ENCODE data around the gene GOLGA1.

The GOLGA1 gene

GRCh38 chr9:124887832-124888231 is 53.1 kb downstream of the GOLGA1 start:
- Histone ChIP-seq H3K4me3 (no peak overlapping the region), H3K27ac (no peak overlapping the region)

- H3K27ac ChIP-seq: no peak overlapping the region
- no peak overlapping the region for H3K4me3 ChIP-seq
Measured at GRCh38 chr9:124886866-124887492, 53.9 kb downstream of the GOLGA1 start.

- H3K27ac ChIP-seq: no peak overlapping the region
- no peak overlapping the region for H3K4me3 ChIP-seq
Measured at GRCh38 chr9:124886461-124886860, 54.4 kb downstream of the GOLGA1 start.

GRCh38 chr9:124885551-124885950 is 55.3 kb downstream of the GOLGA1 start:
- Histone ChIP-seq H3K27ac (no peak overlapping the region), H3K4me3 (no peak overlapping the region)

- Histone ChIP-seq H3K4me3 (no peak overlapping the region), H3K27ac (no peak overlapping the region)
Measured at GRCh38 chr9:124884376-124884775, 56.5 kb downstream of the GOLGA1 start.

GRCh38 chr9:124882231-124882630 is 58.7 kb downstream of the GOLGA1 start:
- no peak overlapping the region for H3K27ac ChIP-seq
- H3K4me3 ChIP-seq: no peak overlapping the region

GRCh38 chr9:124881138-124881743 is 59.6 kb downstream of the GOLGA1 start:
- no peak overlapping the region for H3K27ac ChIP-seq
- no peak overlapping the region for H3K4me3 ChIP-seq

GRCh38 chr9:124880501-124880900 is 60.4 kb downstream of the GOLGA1 start:
- Histone ChIP-seq H3K27ac (no peak overlapping the region), H3K4me3 (no peak overlapping the region)

GRCh38 chr9:124879226-124879625 is 61.7 kb downstream of the GOLGA1 start:
- Histone ChIP-seq H3K27ac (no peak overlapping the region), H3K4me3 (no peak overlapping the region)

- Histone ChIP-seq H3K4me3 (no peak overlapping the region), H3K27ac (no peak overlapping the region)
Measured at GRCh38 chr9:124878518-124878917, 62.4 kb downstream of the GOLGA1 start.

GRCh38 chr9:124878021-124878420 is 62.9 kb downstream of the GOLGA1 start:
- Histone ChIP-seq H3K4me3 (no peak overlapping the region), H3K27ac (no peak overlapping the region)

- Histone ChIP-seq H3K4me3 (no peak overlapping the region), H3K27ac (no peak overlapping the region)
Measured at GRCh38 chr9:124877021-124877782, 63.7 kb downstream of the GOLGA1 start.

- peak overlapping the region in 1 of 21 experiments; percentile 4 for H3K27ac ChIP-seq
- H3K4me3 ChIP-seq: no peak overlapping the region
Measured at GRCh38 chr9:124875501-124875900, 65.4 kb downstream of the GOLGA1 start.

- no peak overlapping the region for H3K4me3 ChIP-seq
- peak overlapping the region in 8 of 21 experiments; percentile 5 to 99 (median 28) for H3K27ac ChIP-seq
Measured at GRCh38 chr9:124873664-124874063, 67.2 kb downstream of the GOLGA1 start.

- H3K4me3 ChIP-seq: peak overlapping the region in 3 of 7 experiments; percentile 83 to 94 (median 88)
- H3K27ac ChIP-seq: peak overlapping the region in 16 of 21 experiments; percentile 90 to 99 (median 98)
Measured at GRCh38 chr9:124871156-124871561, 69.7 kb downstream of the GOLGA1 start.

- Histone ChIP-seq H3K27ac (peak overlapping the region; percentile 2 to 99 (median 97)), H3K4me3 (peak overlapping the region; percentile 74 to 96 (median 92))
Measured at GRCh38 chr9:124870723-124871122, 70.2 kb downstream of the GOLGA1 start.

GRCh38 chr9:124869986-124870560 is 70.8 kb downstream of the GOLGA1 start:
- peak overlapping the region; percentile 74 to 96 (median 92) for H3K4me3 ChIP-seq
- H3K27ac ChIP-seq: peak overlapping the region; percentile 84 to 99 (median 97)

- H3K4me3 ChIP-seq: peak overlapping the region; percentile 74 to 96 (median 92)
- H3K27ac ChIP-seq: peak overlapping the region; percentile 84 to 99 (median 97)
Measured at GRCh38 chr9:124869466-124869985, 71.4 kb downstream of the GOLGA1 start.

GRCh38 chr9:124868511-124869465 is 72.1 kb downstream of the GOLGA1 start:
- peak overlapping the region; percentile 74 to 96 (median 92) for H3K4me3 ChIP-seq
- peak overlapping the region; percentile 84 to 99 (median 97) for H3K27ac ChIP-seq
